Superior temporal gyrus (tissue), 1 donor: ENCODE results near the gene CTDNEP1.
A peak's percentile ranks its signal among the peaks of the same experiment; 100 is the strongest.
"Not testable (repeated sequence)": the region's sequence is repeated elsewhere in the genome, so short reads cannot be mapped to it uniquely, and the experiment has no call there.

Experiments used
- DNase-seq: peaks from one replicate; pipeline ENCODE4 v3.0.0-alpha.2; 2016; ENCODE audit errors: extremely low spot score

The CTDNEP1 gene

DNA sequence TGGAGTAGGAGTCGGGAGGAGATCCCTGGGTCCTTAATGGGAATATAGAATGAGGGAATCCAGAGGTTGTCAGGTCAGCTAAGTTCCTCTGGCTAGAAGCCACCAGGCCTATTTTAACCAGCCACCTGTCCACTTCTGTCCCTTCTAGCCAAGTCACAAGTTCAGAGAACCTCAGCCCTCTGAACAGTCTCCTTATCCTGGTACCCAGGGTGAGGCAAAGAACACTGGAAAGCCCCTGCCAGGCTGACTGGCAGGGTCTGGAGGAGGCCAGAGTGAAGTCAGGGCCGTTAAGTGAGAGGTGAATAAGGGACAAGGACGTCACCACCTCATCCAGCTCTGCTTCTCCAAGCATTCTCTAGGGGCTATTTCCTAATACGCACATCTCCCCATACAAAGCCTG, 2.7 kb downstream of the CTDNEP1 start:
- no peak for DNase-seq

- no peak for DNase-seq
These were observed 4.8 kb downstream of the CTDNEP1 start for GRCh38 chr17:7246779-7247178.

DNA sequence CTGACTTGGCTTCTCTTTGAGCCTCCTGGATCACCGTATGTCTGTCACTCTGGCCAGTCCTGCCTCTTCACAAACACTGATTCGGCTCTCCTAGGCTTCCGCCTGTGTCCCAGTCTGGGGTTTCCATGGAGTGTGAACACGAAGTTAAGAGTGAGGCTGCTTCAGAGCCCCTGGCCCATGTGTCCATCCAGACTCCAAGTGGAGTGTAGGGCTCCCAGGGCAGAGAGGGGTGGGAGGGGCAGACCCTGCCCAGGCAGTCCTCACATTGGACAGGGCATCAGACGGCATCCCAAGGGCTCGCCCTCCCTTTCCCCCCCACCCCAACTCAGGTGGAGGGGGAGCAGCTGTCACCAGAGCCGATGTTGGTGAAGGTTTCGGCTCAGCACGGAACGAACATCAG, 7.7 kb downstream of the CTDNEP1 start:
- not testable (repeated sequence) for DNase-seq

DNA sequence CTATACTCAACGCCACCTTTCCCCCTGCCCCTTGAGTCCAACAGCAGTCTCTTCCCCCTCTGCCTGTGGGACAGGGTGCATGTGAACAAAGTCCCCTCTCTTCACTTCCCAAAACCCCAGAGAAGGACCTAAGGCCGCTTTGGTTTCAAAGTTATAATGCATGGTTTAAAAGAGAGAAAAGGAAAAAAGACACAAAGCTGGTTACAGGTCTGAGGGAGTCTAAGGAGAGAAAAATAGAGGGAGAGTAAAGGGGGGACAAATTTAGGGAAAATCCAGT, 8.1 kb downstream of the CTDNEP1 start:
- DNase-seq = no peak

- DNase-seq = peak; percentile 97
These were observed 8.6 kb downstream of the CTDNEP1 start for GRCh38 chr17:7242717-7243452.

GRCh38 chr17:7241783-7242716, 9.5 kb downstream of the CTDNEP1 start, which contains the start of gene GABARAP:
TSS of gene GABARAP (minus strand) at chr17:7242449. CDS start at chr17:7242330, 119 bp downstream.
- DNase-seq = peak; percentile 97

- no peak for DNase-seq
These were observed 10.3 kb downstream of the CTDNEP1 start for GRCh38 chr17:7241090-7241733.

- DNase-seq = no peak
These were observed 11.2 kb downstream of the CTDNEP1 start for GRCh38 chr17:7240375-7240774.

GRCh38 chr17:7239091-7240027, 12.2 kb downstream of the CTDNEP1 start, which contains the start of gene PHF23:
TSS of gene PHF23 (minus strand) at chr17:7239457. CDS start at chr17:7239279, 178 bp downstream.
- peak; percentile 100 for DNase-seq

- DNase-seq = no peak
These were observed 13.0 kb downstream of the CTDNEP1 start for GRCh38 chr17:7238420-7239090.

DNA sequence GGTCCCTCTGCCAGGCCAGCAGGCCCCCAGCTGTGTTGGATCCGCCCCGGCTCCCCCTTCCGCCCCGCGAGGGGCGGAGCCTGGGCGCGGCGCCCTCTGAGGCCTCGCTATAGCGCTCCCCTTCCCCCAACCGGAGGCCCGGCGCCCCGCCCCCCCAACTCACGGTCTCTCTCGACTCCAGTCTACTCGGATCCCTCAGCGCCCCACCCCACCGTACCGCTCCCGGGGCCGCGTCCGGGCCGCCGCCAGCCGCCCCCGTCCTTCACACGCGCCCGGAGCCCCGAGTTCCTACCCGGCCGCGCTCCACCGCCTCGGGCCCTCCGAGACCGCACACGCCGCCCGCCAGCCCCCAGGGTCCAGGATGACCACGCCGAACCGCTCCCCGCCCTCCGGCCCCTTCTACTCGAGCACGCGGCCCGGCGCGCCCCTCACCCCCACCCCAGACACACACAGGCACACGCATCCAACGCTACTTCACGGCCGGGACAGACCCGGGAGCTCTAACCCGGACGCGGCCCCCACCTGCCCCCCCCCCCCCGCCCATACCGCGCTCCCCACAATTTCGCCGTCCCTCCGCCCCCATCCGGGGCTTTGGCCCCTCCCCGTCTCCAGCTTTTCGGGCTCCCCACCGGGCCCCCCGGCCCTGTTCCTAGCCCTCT, 13.6 kb downstream of the CTDNEP1 start:
- peak; percentile 45 for DNase-seq

DNA sequence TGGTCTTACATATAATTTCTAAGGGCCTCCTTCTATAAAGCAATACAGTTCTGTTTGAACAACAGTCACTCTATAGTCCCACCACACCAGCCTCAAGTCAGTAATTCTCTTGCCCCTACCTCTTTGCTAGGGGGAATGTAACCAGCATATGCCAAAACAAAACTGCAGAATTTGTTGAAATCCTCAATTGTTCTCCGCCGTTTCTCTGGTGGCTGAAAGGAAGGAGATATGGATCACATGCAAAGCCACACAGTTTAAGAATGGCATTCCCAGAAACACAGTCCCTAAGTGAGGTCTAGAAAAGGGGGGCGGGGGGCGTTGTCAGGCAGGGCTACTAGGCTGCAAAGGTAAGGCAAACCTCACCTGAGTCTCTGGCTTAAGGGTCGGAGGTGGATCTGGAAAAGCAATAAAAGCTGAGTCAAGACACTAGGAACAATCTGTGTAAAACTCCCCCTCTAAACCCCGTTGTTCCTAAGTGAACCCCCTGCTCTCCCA, 14.2 kb downstream of the CTDNEP1 start:
- no peak for DNase-seq

DNA sequence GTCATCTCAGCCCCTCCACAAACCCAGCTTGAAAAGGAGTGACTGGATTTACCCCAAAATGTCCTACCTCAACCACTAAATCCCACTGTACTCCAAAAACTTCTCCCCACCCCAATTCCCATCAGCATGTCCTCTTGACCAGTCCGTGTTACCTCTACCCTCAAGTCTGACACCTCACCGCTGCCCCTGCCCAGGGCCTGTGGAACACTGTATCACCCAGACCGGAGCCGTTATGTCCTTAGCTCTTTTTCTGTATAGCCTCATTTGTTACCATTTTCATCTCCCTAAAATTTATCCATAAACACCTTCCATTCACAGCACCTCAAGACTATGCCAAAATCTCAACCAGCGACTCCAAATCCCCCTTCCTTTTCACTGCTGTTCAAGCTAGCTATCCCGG, 14.7 kb downstream of the CTDNEP1 start:
- DNase-seq = no peak

DNA sequence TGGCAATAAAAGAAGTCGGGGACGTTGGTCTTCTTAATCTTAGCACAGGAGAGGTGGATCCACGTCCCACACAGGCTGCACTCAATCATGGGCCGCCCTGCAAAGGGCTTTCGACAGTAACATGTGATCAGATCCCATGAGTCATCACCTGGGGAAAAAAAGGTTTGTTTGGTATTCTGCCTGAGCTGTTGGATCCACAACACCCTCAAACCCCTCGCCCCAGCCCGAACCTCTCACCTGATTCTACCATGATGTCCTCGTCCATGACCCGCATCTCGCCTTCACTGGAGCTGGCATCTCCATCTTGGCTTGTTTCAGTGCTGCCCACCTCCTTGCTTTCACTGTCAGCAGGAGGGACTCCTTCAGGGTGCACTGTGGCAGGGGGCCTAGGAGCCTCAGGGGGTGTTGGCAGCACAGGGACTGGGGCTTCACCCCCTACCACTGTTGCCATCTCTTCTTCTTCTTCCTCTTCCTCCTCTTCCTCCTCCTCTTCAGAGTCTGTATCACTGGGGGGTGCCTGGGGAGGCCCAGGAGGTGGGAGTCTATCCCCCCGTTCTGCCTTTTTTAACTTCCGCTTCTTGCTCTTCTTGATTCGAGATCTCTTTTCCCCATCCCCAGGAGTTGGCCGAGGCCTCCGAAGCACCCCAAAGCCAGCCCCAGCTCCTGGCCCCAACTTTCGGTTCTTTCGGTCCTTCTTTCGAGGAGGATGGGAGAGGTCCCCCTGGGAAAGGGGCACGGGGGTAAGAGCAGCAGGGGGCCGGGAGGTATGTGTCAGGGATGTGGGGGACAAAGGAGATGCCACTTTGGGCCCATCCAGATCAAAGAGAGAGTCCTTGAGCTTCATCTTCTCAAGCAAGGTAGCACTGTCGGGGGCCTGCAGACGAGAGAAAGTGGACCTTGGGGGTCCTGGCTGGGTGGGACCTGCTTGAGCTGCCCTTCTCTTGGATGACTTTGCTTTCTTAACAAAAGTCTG, 15.6 kb downstream of the CTDNEP1 start:
- no peak for DNase-seq

DNA sequence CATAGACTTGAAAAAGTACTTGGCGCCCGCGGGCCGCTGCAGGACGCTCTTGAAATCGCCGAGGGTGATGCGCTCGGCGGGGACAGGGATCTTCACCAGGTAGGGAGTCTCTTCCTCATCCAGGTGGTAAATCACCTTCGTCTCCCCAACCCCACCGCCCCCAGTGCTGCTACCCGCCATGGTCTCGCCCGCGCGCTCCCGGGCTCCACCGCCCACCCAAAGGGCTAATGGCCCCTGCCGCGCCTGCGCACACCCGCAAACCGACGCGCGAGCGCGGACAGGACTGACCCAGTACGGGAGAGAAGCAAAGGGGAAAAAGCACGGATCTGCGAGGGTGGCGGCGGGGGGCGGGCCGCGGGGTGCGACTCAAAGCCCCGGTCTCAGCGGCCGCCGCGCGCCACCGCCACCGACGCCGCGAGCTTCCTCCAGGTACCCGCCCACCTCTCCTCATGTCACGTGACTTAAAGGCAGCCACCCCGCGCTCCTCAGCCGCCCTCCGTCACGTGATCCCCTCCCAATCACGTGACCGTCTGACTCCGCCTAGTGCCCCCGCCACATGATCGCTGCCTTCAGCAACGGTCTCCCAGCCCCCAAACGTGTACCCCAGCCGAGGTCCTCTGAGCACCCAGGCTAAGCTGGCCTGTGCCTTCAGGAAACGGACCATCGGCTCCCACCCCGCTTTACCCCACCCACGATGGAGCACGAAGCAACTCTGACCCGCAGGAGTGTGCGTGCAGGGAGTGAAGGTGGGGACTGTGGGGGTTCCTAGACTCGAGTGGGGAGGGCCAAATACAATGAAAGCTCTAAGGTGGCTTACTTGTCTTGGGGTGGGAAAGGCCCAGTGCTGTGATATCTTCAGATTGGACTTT, 17.2 kb downstream of the CTDNEP1 start, which contains the start of gene DVL2:
Gene DVL2, minus strand, starts transcription at position 435 of the 869 bp plus-strand sequence. Its CDS starts 255 bp downstream, at position 180.
- peak; percentile 98 for DNase-seq

- DNase-seq = peak; percentile 44
These were observed 17.8 kb downstream of the CTDNEP1 start for GRCh38 chr17:7233701-7234082.

DNA sequence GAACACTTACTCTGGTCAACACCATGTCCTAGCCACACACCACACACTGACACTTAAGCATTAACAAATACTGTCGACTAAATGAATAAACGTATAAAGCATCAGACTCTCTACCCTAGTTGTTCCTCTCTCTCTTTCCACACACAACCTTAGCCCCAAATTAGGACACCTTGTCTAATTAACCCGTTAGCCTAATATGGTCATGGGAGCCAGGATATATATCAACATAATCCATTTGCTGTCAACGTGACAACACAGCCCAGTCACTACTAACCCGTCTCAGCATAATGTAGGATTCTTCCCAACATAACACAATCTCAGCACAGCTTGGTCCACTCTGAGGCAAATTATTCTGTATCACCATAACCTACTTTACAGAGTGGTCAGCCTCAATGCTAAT, 19.4 kb downstream of the CTDNEP1 start:
- DNase-seq = no peak

GRCh38 chr17:7229504-7229903, 22.0 kb downstream of the CTDNEP1 start:
- no peak for DNase-seq
